ENCODE measurements around the gene ZC3H18. TPM values are rescaled to one million over a fixed set of nuclear protein-coding genes. Genes with fewer than 3 reads are reported as not detected.

Gene ZC3H18
- total and polyA plus RNA-seq, 7 donors: 9.6 to 37.7 (median 16.1) TPM

- intact Hi-C loops (cut with DNase I): no loop called here
- no peak overlapping the region for H3K27ac ChIP-seq
- TF ChIP-seq POLR2AphosphoS5 (IDR thresholded peaks at IDR 0.05) (no peak), EP300 (IDR thresholded peaks at IDR 0.05) (no peak), POLR2A (IDR thresholded peaks at IDR 0.05) (no peak), CTCF (IDR thresholded peaks at IDR 0.05) (no peak)
- 90 to 91% methylated on average over 27 of the region's 27 CpGs for WGBS, 2 donors
- H3K4me3 ChIP-seq: no peak overlapping the region
- peaks cover 0 to 47% (median 31%) of the 10 kb centered on the region in 4 donors for H3K4me1 ChIP-seq
- H3K27me3 ChIP-seq: peaks cover 0 to 5% (median 0%) of the 10 kb centered on the region in 3 donors
- H3K9me3 ChIP-seq: no peaks in the 10 kb centered on the region
- DNase-seq: no peak
- H3K36me3 ChIP-seq: peaks cover 0 to 3% (median 0%) of the 10 kb centered on the region in 4 donors
Observed at GRCh38 chr16:88530051-88530857, 39.9 kb upstream of the ZC3H18 start.

GRCh38 chr16:88530858-88531203, 39.4 kb upstream of the ZC3H18 start:
- TF ChIP-seq EP300 (IDR thresholded peaks at IDR 0.05) (no peak), POLR2AphosphoS5 (IDR thresholded peaks at IDR 0.05) (no peak), POLR2A (IDR thresholded peaks at IDR 0.05) (no peak), CTCF (IDR thresholded peaks at IDR 0.05) (no peak)
- Histone ChIP-seq H3K36me3 (peaks cover 0 to 3% (median 0%) of the 10 kb centered on the region in 4 donors), H3K27ac (no peak overlapping the region), H3K9me3 (no peaks in the 10 kb centered on the region), H3K4me3 (no peak overlapping the region), H3K4me1 (peaks cover 0 to 48% (median 36%) of the 10 kb centered on the region in 4 donors), H3K27me3 (peaks cover 0 to 2% (median 0%) of the 10 kb centered on the region in 3 donors)
- DNase-seq: no peak
- 84 to 87% methylated on average over 11 of the region's 11 CpGs for WGBS, 2 donors
- intact Hi-C loops (cut with DNase I): no loop called here

- 79 to 83% methylated on average over 12 of the region's 12 CpGs for WGBS, 2 donors
- H3K9me3 ChIP-seq: no peaks in the 10 kb centered on the region
- H3K27me3 ChIP-seq: no peaks in the 10 kb centered on the region
- H3K4me1 ChIP-seq: peaks cover 0 to 43% (median 37%) of the 10 kb centered on the region in 4 donors
- no peak for DNase-seq
- intact Hi-C loops (cut with DNase I): no loop called here
- H3K27ac ChIP-seq: no peak overlapping the region
- no peak for TF ChIP-seq POLR2A (IDR thresholded peaks at IDR 0.05)
- no peak for TF ChIP-seq POLR2AphosphoS5 (IDR thresholded peaks at IDR 0.05)
- no peak for TF ChIP-seq EP300 (IDR thresholded peaks at IDR 0.05)
- TF ChIP-seq CTCF (IDR thresholded peaks at IDR 0.05): no peak
- peaks cover 0 to 3% (median 0%) of the 10 kb centered on the region in 4 donors for H3K36me3 ChIP-seq
- no peak overlapping the region for H3K4me3 ChIP-seq
Observed at GRCh38 chr16:88531346-88531745, 38.9 kb upstream of the ZC3H18 start.

GRCh38 chr16:88531931-88532433, 38.2 kb upstream of the ZC3H18 start:
- H3K27me3 ChIP-seq: no peaks in the 10 kb centered on the region
- no peak overlapping the region for H3K27ac ChIP-seq
- intact Hi-C loops (cut with DNase I): no loop called here
- 90 to 93% methylated on average over 34 of the region's 34 CpGs for WGBS, 2 donors
- H3K4me3 ChIP-seq: no peak overlapping the region
- H3K4me1 ChIP-seq: peaks cover 0 to 37% (median 34%) of the 10 kb centered on the region in 4 donors
- peaks cover 0 to 3% (median 0%) of the 10 kb centered on the region in 4 donors for H3K36me3 ChIP-seq
- TF ChIP-seq POLR2AphosphoS5 (IDR thresholded peaks at IDR 0.05) (no peak), CTCF (IDR thresholded peaks at IDR 0.05) (no peak), EP300 (IDR thresholded peaks at IDR 0.05) (no peak), POLR2A (IDR thresholded peaks at IDR 0.05) (no peak)
- no peaks in the 10 kb centered on the region for H3K9me3 ChIP-seq
- DNase-seq: no peak
